CD4-positive, CD25-positive, alpha-beta regulatory T cell (primary cell): ENCODE measurements around the gene CDIP1. TPM values are rescaled to one million over a fixed set of nuclear protein-coding genes. Genes with fewer than 3 reads are reported as not detected.
A peak's percentile ranks its signal among the peaks of the same experiment; 100 is the strongest.

ENCODE experiments used
- ATAC-seq, 2 donors: fragments of 150-1000 bp; cut with Tn5 transposase; one replicate each; pipeline ENCODE4 v1.10.0; 2021; ENCODE audit warnings: low read depth in 2 of 2, moderate number of reproducible peaks in 2 of 2, moderate library complexity in 1 of 2
- DNase-seq, 3 donors: peaks; one replicate each; pipeline versions ENCODE4 v3.0.0 to v3.0.0-alpha.2; 2012 to 2022; ENCODE audit warnings: mixed read lengths in 1 of 3
- H3K27ac ChIP-seq: one replicate; pipeline ENCODE4 v1.7.0; 2013; ENCODE audit warnings: mild to moderate bottlenecking, low read length; ENCODE audit not compliant: insufficient read depth, poor library complexity, severe bottlenecking
- H3K27me3 ChIP-seq: one replicate; pipeline ENCODE4 v1.7.0; 2013; ENCODE audit warnings: low read length; ENCODE audit not compliant: control insufficient read depth, insufficient read depth
- H3K36me3 ChIP-seq: one replicate; pipeline ENCODE4 v1.7.0; 2013; ENCODE audit warnings: mild to moderate bottlenecking, low read length, moderate library complexity; ENCODE audit not compliant: control insufficient read depth, insufficient read depth
- H3K4me1 ChIP-seq: 2 replicates; pipeline ENCODE4 v1.7.0; 2013; ENCODE audit warnings: mild to moderate bottlenecking, low read length; ENCODE audit not compliant: insufficient read depth, control insufficient read depth, poor library complexity, severe bottlenecking
- H3K4me3 ChIP-seq: one replicate; pipeline ENCODE4 v1.7.0; 2013; ENCODE audit warnings: low read depth, mild to moderate bottlenecking, low read length, moderate library complexity
- H3K9me3 ChIP-seq, 2 experiments: 1 replicate in 1 of 2; 2 replicates in 1 of 2; pipeline ENCODE4 v1.7.0; 2013; ENCODE audit warnings: low read length in 2 of 2, mild to moderate bottlenecking in 1 of 2, moderate library complexity in 1 of 2; ENCODE audit not compliant: control insufficient read depth in 2 of 2
- H3K27ac Mint-ChIP-seq, 3 donors: one replicate each; pipeline ENCODE4 v1.8.0; 2020 to 2022; ENCODE audit warnings: mild to moderate bottlenecking in 3 of 3, mixed read lengths in 3 of 3, moderate library complexity in 2 of 3
- H3K27me3 Mint-ChIP-seq: one replicate; pipeline ENCODE4 v1.8.0; 2022; ENCODE audit warnings: mild to moderate bottlenecking, mixed read lengths
- H3K36me3 Mint-ChIP-seq: one replicate; pipeline ENCODE4 v1.8.0; 2020; ENCODE audit warnings: mixed read lengths
- H3K4me1 Mint-ChIP-seq, 4 donors: one replicate each; pipeline ENCODE4 v1.8.0; 2020 to 2022; ENCODE audit warnings: mixed read lengths in 4 of 4, mild to moderate bottlenecking in 1 of 4
- H3K4me3 Mint-ChIP-seq, 4 donors: one replicate each; pipeline ENCODE4 v1.8.0; 2020 to 2022; ENCODE audit warnings: mild to moderate bottlenecking in 4 of 4, mixed read lengths in 4 of 4, moderate library complexity in 3 of 4
- H3K9me3 Mint-ChIP-seq, 7 donors: one replicate each; pipeline ENCODE4 v1.8.0; 2020 to 2022; ENCODE audit warnings: mixed read lengths in 7 of 7, mild to moderate bottlenecking in 3 of 7, moderate library complexity in 2 of 7
- polyA plus RNA-seq, 4 donors: library from polyadenylated mRNA; unstranded; fragments of 300-500 nt; fragmentation: Illumina TruSeq; gene quantifications; one replicate each; pipeline ENCODE4 v1.2.3, GENCODE V29; 2021
- total RNA-seq: library from RNA; stranded (reverse); gene quantifications from one replicate; pipeline ENCODE4 v1.2.3, GENCODE V29; 2022

CDIP1 gene
- total RNA-seq (29.8 TPM), polyA plus RNA-seq (10 to 100 TPM; 16.4 to 29.6 (median 20.8) TPM)

DNA sequence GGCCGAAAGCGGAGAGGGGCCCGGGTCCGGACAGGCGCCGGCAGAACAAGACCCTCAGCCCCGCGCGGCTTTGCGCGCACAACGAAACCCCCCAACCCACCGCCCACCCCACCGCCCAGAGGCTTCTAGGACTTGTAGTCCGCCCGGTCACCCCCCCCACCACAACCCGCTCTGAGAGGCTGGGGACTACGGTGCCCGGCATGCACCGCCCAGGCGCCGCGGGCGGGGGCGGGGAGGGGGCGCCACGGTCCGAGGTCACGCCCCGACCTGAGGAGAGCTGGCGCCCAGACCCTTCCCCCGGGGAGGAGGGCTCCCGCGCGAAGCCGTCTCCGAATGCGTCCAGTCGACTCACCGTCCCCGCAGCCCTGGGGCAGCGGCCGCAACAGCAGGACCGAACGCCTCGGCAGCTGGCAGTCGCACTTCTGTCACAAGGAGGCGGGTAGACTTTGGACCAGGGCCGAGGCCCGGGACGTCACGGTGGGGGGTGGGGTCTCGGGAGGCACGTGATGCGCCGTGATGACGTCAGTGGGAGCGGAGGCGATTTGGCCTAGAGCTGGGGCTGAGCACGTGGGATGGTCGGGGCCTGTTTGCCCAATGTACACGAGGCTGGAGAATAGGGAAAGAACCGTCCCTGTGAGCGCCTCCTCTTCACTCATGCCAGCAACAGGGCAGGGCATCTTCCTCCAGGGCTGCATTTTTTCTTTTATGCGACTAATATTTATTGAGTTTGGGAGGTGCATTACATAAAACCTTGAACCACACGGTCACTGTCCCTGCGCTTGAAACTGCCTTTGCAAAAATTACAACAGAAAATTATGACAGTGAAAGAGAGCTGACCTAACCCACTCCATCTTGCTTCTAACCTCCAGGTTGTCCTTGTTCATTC lies at the start of gene CDIP1:
CDIP1 (minus strand) TSS at position 424 of the 886 bp plus-strand sequence. CDS start 24,643 bp downstream, outside the sequence.
- ATAC-seq (peak; percentile 88 to 89), DNase-seq (peak; percentile 87 to 97 (median 88))
- Mint-ChIP-seq H3K9me3 (peaks cover 0 to 4% (median 0%) of the 10 kb centered on the region in 7 donors), H3K4me1 (peaks cover 19 to 40% (median 28%) of the 10 kb centered on the region in 4 donors), H3K27me3 (no peaks in the 10 kb centered on the region), H3K4me3 (peak within 1 kb of the TSS; percentile 83 to 90 (median 86)), H3K27ac (peak within 1 kb of the TSS; percentile 76 to 91 (median 90)), H3K36me3 (peaks cover 4% of the 10 kb centered on the region)
- H3K36me3 ChIP-seq: no peaks in the 10 kb centered on the region
- H3K27me3 ChIP-seq: no peaks in the 10 kb centered on the region
- no peak within 1 kb of the TSS for H3K4me3 ChIP-seq
- H3K9me3 ChIP-seq: peaks cover 2 to 6% of the 10 kb centered on the region in 2 experiments
- H3K4me1 ChIP-seq: peaks cover 30% of the 10 kb centered on the region
- H3K27ac ChIP-seq: peak within 1 kb of the TSS; percentile 87

DNA sequence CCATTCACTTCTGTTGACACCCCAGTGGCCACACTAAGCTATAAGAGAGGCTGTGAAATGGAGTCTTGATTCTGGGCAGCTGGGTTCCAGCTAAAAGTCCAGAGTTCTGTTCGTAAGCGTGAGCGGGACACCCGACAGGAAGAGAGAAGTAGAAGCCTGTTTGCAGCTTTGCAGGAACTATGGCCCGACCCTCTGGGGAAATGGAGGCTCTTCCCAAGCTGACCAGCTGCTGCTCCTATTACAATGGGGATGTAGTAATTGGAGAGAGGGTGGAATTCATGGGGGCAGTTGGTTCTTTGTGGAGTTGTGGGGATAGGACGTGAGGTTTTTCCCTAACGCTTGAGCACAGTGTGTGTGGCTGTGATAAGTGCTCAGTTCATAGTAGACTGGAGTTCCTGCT lies 47.7 kb upstream of the CDIP1 start:
- peaks cover 21% of the 10 kb centered on the region for H3K27me3 Mint-ChIP-seq
- peak overlapping the region in 1 of 3 donors; percentile 20 for H3K27ac Mint-ChIP-seq
- H3K9me3 Mint-ChIP-seq: peaks cover 0 to 3% (median 0%) of the 10 kb centered on the region in 7 donors

DNA sequence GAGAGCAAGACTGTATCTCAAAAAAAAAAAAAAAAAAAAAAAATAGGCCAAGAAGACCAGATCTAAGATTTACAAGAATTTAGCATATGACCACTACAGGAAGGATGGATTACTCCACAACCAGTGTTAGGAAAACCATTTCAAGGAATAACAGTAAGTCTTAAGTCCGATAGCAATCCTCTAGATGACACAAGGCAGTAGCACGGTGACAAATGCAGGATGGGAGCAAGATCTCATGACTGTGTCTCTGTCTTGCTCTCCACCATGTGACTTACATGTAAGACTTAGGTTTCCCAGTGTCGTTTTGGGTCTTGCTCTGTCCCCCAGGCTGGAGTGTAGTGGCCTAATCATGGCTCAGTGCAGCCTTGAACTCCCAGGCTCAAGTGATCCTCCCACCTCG lies 45.3 kb upstream of the CDIP1 start:
- H3K4me1 Mint-ChIP-seq: peaks cover 0 to 12% (median under 1%) of the 10 kb centered on the region in 4 donors
- H3K9me3 Mint-ChIP-seq: peaks cover 0 to 3% (median 0%) of the 10 kb centered on the region in 7 donors
- H3K27me3 ChIP-seq: peaks cover 8% of the 10 kb centered on the region
- no peak overlapping the region for H3K4me3 Mint-ChIP-seq
- H3K4me3 ChIP-seq: no peak overlapping the region
- H3K36me3 Mint-ChIP-seq: no peaks in the 10 kb centered on the region
- peaks cover 3% of the 10 kb centered on the region for H3K4me1 ChIP-seq
- DNase-seq (no peak), ATAC-seq (no peak)
- no peaks in the 10 kb centered on the region for H3K36me3 ChIP-seq
- H3K27ac Mint-ChIP-seq: no peak overlapping the region
- H3K27ac ChIP-seq: no peak overlapping the region
- peaks cover 21% of the 10 kb centered on the region for H3K27me3 Mint-ChIP-seq
- H3K9me3 ChIP-seq: peaks cover 0 to 7% of the 10 kb centered on the region in 2 experiments

More for the DNA sequence above, 47.7 kb upstream of the CDIP1 start:
- Histone ChIP-seq H3K4me3 (no peak overlapping the region), H3K36me3 (no peaks in the 10 kb centered on the region), H3K27ac (no peak overlapping the region), H3K4me1 (peaks cover 3% of the 10 kb centered on the region), H3K27me3 (peaks cover 8% of the 10 kb centered on the region), H3K9me3 (peaks cover 0 to 7% of the 10 kb centered on the region in 2 experiments)
- ATAC-seq (no peak), DNase-seq (no peak)
- Mint-ChIP-seq H3K36me3 (no peaks in the 10 kb centered on the region), H3K4me3 (no peak overlapping the region), H3K4me1 (peaks cover 0 to 12% (median under 1%) of the 10 kb centered on the region in 4 donors)

DNA sequence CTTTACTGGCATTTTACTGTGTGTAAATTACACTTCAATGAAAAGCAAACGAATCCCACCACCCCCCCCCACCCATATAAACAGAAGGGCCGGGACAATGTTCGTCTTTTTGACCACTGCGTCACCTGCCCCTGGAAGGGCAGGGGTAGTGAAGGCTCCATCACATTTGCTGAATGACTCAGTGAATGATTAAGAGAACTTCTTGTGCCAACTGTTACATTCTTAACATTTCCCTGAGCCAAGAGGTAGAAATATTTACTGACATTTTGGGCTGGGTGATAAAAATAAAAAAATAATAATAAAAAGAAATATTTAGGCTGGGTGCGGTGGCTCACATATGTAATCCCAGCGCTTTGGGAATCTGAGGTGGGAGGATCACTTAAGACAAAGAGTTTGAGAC lies 41.7 kb upstream of the CDIP1 start:
- DNase-seq (no peak), ATAC-seq (no peak)
- Histone ChIP-seq H3K27ac (no peak overlapping the region), H3K27me3 (no peaks in the 10 kb centered on the region), H3K4me1 (no peaks in the 10 kb centered on the region), H3K36me3 (no peaks in the 10 kb centered on the region), H3K9me3 (no peaks in the 10 kb centered on the region), H3K4me3 (no peak overlapping the region)
- Mint-ChIP-seq H3K27ac (no peak overlapping the region), H3K27me3 (no peaks in the 10 kb centered on the region), H3K36me3 (no peaks in the 10 kb centered on the region), H3K4me3 (no peak overlapping the region), H3K4me1 (no peaks in the 10 kb centered on the region), H3K9me3 (no peaks in the 10 kb centered on the region)

DNA sequence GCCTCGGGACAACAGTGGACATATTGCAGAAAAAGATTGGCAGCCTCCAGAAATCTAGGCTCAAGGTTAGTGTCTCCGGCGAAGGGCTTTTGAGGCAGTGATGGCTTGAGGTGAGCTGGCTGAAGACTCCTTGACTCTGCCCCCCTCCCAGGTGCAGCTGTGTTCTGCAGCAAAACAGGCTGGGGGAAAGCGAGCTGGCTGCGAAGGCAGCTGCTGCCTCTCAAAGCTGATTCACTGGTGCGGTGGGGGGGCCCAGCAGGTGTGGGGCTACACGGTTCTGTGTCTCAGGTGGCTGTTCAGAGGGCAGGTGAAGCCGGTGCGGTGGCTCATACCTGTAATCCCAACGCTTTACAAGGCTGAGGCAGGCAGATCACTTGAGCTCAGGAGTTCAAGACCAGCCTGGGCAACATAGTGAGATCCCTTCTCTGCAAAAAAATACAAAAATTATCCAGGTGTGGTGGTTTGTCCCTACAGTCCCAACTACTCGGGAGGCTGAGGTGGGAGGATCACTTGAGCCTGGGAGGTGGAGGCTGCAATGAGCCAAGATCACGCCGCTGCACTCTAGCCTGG lies 40.5 kb upstream of the CDIP1 start:
- Mint-ChIP-seq H3K4me3 (no peak overlapping the region), H3K27me3 (no peaks in the 10 kb centered on the region), H3K36me3 (no peaks in the 10 kb centered on the region), H3K9me3 (no peaks in the 10 kb centered on the region), H3K27ac (no peak overlapping the region), H3K4me1 (no peaks in the 10 kb centered on the region)
- DNase-seq (no peak), ATAC-seq (no peak)
- Histone ChIP-seq H3K9me3 (no peaks in the 10 kb centered on the region), H3K27ac (no peak overlapping the region), H3K4me3 (no peak overlapping the region), H3K27me3 (no peaks in the 10 kb centered on the region), H3K4me1 (no peaks in the 10 kb centered on the region), H3K36me3 (no peaks in the 10 kb centered on the region)

DNA sequence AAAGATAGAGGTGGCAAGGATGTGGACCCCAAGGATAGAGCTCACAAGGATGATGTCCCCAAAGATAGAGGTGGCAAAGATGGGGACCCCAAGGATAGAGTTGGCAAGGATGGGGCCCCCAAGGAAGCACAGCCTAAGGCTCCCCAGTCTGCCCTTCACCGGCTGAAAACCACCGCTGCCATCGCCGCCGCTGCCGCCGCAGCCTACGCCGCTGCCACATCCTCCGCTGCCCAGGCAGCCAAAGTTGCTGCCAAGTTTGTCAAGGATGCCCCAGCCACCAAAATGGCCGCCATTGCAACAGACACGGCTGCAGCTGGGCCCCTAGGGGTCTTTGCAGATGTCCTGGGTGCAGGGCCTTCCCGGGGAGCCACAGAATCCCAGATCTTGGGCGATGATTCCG lies 37.4 kb upstream of the CDIP1 start:
- Histone ChIP-seq H3K36me3 (no peaks in the 10 kb centered on the region), H3K9me3 (no peaks in the 10 kb centered on the region), H3K4me3 (no peak overlapping the region), H3K4me1 (no peaks in the 10 kb centered on the region), H3K27ac (no peak overlapping the region), H3K27me3 (no peaks in the 10 kb centered on the region)
- Mint-ChIP-seq H3K27ac (no peak overlapping the region), H3K9me3 (no peaks in the 10 kb centered on the region), H3K36me3 (no peaks in the 10 kb centered on the region), H3K27me3 (peaks cover 5% of the 10 kb centered on the region), H3K4me3 (no peak overlapping the region), H3K4me1 (no peaks in the 10 kb centered on the region)
- ATAC-seq: no peak
- no peak for DNase-seq

DNA sequence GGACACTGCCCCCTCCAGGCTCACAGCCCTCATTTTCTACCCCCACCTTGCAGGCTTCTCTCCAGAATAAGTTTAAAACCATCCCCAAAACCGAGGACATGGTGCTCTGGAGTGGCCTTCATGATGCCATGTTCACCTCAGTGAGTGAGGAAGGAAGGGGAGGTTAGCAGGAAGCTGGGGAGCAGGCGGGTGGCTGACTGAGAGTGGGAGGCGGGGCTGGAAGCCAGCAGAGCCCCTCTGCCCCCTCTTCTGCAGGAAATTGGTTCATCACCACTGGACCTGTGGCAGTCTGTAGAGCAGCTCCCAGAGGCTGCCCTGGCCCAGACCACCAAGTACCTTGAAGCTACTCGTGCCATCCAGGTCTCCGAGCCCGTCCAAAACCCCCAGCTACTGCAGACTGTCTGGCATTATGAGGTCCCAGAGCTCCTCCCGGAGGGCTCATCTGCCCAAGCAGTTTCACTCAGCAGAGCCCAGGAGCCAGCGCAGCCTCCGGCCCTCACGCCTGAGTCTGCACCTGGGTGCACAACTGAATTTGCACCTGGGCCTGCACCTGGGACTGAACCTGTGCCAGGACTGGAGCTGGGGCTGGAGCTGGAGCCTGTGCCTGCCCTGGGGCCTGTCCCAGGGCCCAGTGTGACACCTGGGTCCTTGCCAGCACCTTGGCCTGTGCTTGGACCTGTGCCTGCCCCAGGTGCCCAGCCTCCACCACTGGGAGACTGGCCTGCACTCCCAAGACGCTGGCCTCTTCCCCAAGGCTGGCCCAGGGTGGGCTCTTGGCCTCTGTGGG lies 36.5 kb upstream of the CDIP1 start:
- Mint-ChIP-seq H3K4me3 (no peak overlapping the region), H3K4me1 (no peaks in the 10 kb centered on the region), H3K27me3 (peaks cover 5% of the 10 kb centered on the region), H3K9me3 (no peaks in the 10 kb centered on the region), H3K27ac (no peak overlapping the region), H3K36me3 (no peaks in the 10 kb centered on the region)
- Histone ChIP-seq H3K4me3 (no peak overlapping the region), H3K36me3 (no peaks in the 10 kb centered on the region), H3K27me3 (no peaks in the 10 kb centered on the region), H3K27ac (no peak overlapping the region), H3K4me1 (no peaks in the 10 kb centered on the region), H3K9me3 (no peaks in the 10 kb centered on the region)
- ATAC-seq (no peak), DNase-seq (no peak)
